ENCODE measurements around the gene DCLK2.
A peak's percentile ranks its signal among the peaks of the same experiment; 100 is the strongest.

DCLK2 gene

GRCh38 chr4:150264595-150265161, 186.4 kb downstream of the DCLK2 start:
- no peak for DNase-seq (ENCODE audit: low read depth)

GRCh38 chr4:150265806-150266205, 187.6 kb downstream of the DCLK2 start:
- DNase-seq (ENCODE audit: low read depth) = no peak

- no peak for DNase-seq (ENCODE audit: low read depth)
These were observed 190.2 kb downstream of the DCLK2 start for GRCh38 chr4:150268444-150268843.

GRCh38 chr4:150278206-150278605, 200.0 kb downstream of the DCLK2 start:
- no peak for DNase-seq (ENCODE audit: low read depth)

- DNase-seq (ENCODE audit: low read depth) = peak; percentile 59
These were observed 202.0 kb downstream of the DCLK2 start for GRCh38 chr4:150280081-150280895.

- no peak for DNase-seq (ENCODE audit: low read depth)
These were observed 202.7 kb downstream of the DCLK2 start for GRCh38 chr4:150280975-150281374.

GRCh38 chr4:150283689-150284088, 205.4 kb downstream of the DCLK2 start:
- DNase-seq (ENCODE audit: low read depth) = peak; percentile 90

GRCh38 chr4:150286656-150287055, 208.4 kb downstream of the DCLK2 start:
- no peak for DNase-seq (ENCODE audit: low read depth)

- no peak for DNase-seq (ENCODE audit: low read depth)
These were observed 211.0 kb downstream of the DCLK2 start for GRCh38 chr4:150289198-150289597.

GRCh38 chr4:150289881-150290280, 211.6 kb downstream of the DCLK2 start:
- DNase-seq (ENCODE audit: low read depth) = no peak

GRCh38 chr4:150297861-150298474, 219.7 kb downstream of the DCLK2 start:
- no peak for DNase-seq (ENCODE audit: low read depth)

GRCh38 chr4:150299816-150300215, 221.6 kb downstream of the DCLK2 start:
- DNase-seq (ENCODE audit: low read depth) = no peak

- peak; percentile 92 for DNase-seq (ENCODE audit: low read depth)
These were observed 224.3 kb downstream of the DCLK2 start for GRCh38 chr4:150302553-150302952.

GRCh38 chr4:150305995-150306394, 227.8 kb downstream of the DCLK2 start:
- no peak for DNase-seq (ENCODE audit: low read depth)

GRCh38 chr4:150306719-150307118, 228.5 kb downstream of the DCLK2 start:
- DNase-seq (ENCODE audit: low read depth) = no peak

Data from HS-27A (cell line).